Measurements from ENCODE around the gene PLPPR4.

The PLPPR4 gene

GRCh38 chr1:99358770-99359169 is 94.5 kb downstream of the PLPPR4 start:
- DNase-seq = no peak
